SJSA1 (cell line): ENCODE data around the gene DNMT3L. TPM values are rescaled to one million over a fixed set of nuclear protein-coding genes. Genes with fewer than 3 reads are reported as not detected.
"Not testable (repeated sequence)": the region's sequence is repeated elsewhere in the genome, so short reads cannot be mapped to it uniquely, and the experiment has no call there.

Experiments
- DNase-seq, 2 experiments: peaks; one replicate each; pipeline ENCODE4 v3.0.0-alpha.2; 2015 to 2020; ENCODE audit warnings: low spot score in 2 of 2, low read depth in 1 of 2
- H3K27ac ChIP-seq: fragments of 250-450 bp; sonication (Bioruptor Pico); 2 replicates; pipeline ENCODE4 v1.5.1; 2020; ENCODE audit warnings: mild to moderate bottlenecking, moderate library complexity
- H3K27me3 ChIP-seq: fragments of 250-450 bp; sonication (Bioruptor Pico); replicated peaks from 2 replicates; pipeline ENCODE4 v1.5.1; 2020; ENCODE audit warnings: mild to moderate bottlenecking, moderate library complexity
- H3K36me3 ChIP-seq: fragments of 250-450 bp; sonication (Bioruptor Pico); 2 replicates; pipeline ENCODE4 v1.5.1; 2020; ENCODE audit warnings: mild to moderate bottlenecking
- H3K4me1 ChIP-seq: fragments of 250-450 bp; sonication (Bioruptor Pico); replicated peaks from 2 replicates; pipeline ENCODE4 v1.6.1; 2021; ENCODE audit warnings: mild to moderate bottlenecking
- H3K4me3 ChIP-seq: fragments of 250-450 bp; sonication (Bioruptor Pico); 2 replicates; pipeline ENCODE4 v1.5.1; 2020; ENCODE audit warnings: mild to moderate bottlenecking
- H3K9me3 ChIP-seq: fragments of 250-450 bp; sonication (Bioruptor Pico); replicated peaks from 2 replicates; pipeline ENCODE4 v1.5.1; 2020; ENCODE audit warnings: mild to moderate bottlenecking
- total RNA-seq: library from RNA; depleted of rRNA; stranded (reverse); fragments of >200 nt; shearing (Covaris generic); gene quantifications from 2 replicates; pipeline ENCODE4 v1.2.3, GENCODE V29; 2014

DNMT3L gene
- total RNA-seq, 1 experiment from 2014 or later, result not detected

- H3K27me3 ChIP-seq, H3K9me3 ChIP-seq, H3K4me3 ChIP-seq, H3K36me3 ChIP-seq, H3K4me1 ChIP-seq, H3K27ac ChIP-seq, DNase-seq: not testable (repeated sequence)
These were observed 32.1 kb downstream of the DNMT3L start for GRCh38 chr21:44229561-44229960.

DNA sequence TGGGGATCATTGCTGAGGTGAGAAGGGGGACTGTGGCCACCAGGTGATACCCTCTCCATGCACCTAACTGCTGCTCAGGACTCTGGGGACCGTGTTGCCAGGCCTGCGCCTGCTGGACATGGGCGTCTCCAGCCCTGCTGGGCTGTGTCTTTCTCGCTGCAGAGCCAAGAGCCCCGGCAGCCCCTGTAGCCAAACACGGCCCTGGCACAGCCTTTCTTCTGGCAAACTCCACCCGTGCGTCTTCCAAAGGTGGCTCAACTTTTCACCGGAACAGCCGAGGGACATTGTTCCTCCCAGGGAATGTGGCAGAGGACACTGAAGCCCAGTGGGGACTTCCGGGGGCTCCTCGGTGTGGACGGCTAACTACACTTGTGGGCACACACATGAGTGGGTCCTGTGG lies 33.6 kb downstream of the DNMT3L start:
- not testable (repeated sequence) for DNase-seq, H3K27me3 ChIP-seq, H3K4me3 ChIP-seq, H3K4me1 ChIP-seq, H3K36me3 ChIP-seq, H3K9me3 ChIP-seq, H3K27ac ChIP-seq

GRCh38 chr21:44227614-44228013 lies 34.1 kb downstream of the DNMT3L start:
- not testable (repeated sequence) for H3K27ac ChIP-seq, H3K9me3 ChIP-seq, H3K4me1 ChIP-seq, H3K27me3 ChIP-seq, DNase-seq, H3K36me3 ChIP-seq, H3K4me3 ChIP-seq

GRCh38 chr21:44225605-44226004 lies 36.1 kb downstream of the DNMT3L start:
- H3K9me3 ChIP-seq, H3K27me3 ChIP-seq, H3K36me3 ChIP-seq, H3K4me1 ChIP-seq, H3K4me3 ChIP-seq, DNase-seq, H3K27ac ChIP-seq: not testable (repeated sequence)

GRCh38 chr21:44223334-44223733 lies 38.4 kb downstream of the DNMT3L start:
- H3K36me3 ChIP-seq, H3K9me3 ChIP-seq, H3K27me3 ChIP-seq, H3K4me3 ChIP-seq, H3K4me1 ChIP-seq, DNase-seq, H3K27ac ChIP-seq: not testable (repeated sequence)

DNA sequence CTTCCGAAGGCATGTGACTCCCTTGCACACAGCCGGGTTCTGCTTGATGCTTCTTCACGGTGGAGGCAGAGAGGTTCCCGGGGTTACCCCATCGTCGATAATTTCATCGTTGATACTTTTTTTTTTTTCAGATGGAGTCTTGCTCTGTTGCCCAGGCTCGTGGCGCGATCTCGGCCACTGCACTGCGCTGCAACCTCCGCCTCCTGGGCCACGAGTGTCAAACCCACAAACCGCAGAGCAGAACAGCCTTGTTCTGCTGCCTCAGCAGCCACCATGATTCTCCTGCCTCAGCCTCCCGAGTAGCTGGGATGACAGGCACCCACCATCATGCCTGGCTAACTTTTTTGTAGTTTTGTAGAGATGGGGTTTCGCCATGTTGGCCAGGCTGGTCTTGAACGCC lies 41.0 kb downstream of the DNMT3L start:
- not testable (repeated sequence) for H3K27me3 ChIP-seq, H3K4me3 ChIP-seq, H3K27ac ChIP-seq, H3K4me1 ChIP-seq, H3K9me3 ChIP-seq, H3K36me3 ChIP-seq, DNase-seq

DNA sequence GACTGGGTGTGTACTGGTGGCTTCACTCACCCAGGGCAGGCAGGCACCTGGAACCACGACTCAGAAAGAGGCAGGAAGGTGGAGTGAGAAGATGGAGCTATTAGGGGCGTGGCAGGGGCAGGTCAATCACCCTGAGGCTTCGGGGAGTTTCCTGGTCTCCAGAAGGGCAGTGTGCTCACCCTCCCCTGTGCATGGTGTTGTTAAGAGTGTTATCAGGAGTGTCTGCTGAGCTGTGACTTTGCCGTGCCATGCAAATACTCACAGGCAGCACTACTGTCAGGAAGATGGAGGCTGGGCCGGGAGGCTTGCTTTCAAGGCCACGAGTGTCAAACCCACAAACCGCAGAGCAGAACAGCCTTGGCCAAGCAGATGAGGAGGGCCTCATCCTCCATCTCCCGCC lies 43.2 kb downstream of the DNMT3L start:
- H3K27ac ChIP-seq, DNase-seq, H3K9me3 ChIP-seq, H3K4me3 ChIP-seq, H3K36me3 ChIP-seq, H3K27me3 ChIP-seq, H3K4me1 ChIP-seq: not testable (repeated sequence)

DNA sequence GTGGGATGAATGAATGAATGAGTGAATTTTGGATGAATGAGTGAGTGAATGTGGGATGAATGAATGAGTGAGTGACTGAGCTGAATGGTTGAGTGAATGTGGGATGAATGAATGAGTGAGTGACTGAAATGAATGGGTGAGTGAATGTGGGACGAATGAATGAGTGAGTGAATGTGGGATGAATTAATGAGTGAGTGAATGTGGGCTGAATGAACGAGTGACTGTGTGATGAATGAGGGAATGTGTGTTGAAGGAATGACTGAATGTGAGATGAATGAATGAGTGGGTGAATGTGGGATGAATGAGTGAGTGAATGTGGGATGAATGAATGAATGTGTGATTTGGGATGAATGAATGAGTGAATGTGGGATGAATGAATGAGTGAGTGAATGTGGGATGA lies 49.7 kb downstream of the DNMT3L start:
- H3K4me3 ChIP-seq, H3K36me3 ChIP-seq, H3K27ac ChIP-seq, H3K4me1 ChIP-seq, H3K27me3 ChIP-seq, H3K9me3 ChIP-seq, DNase-seq: not testable (repeated sequence)

DNA sequence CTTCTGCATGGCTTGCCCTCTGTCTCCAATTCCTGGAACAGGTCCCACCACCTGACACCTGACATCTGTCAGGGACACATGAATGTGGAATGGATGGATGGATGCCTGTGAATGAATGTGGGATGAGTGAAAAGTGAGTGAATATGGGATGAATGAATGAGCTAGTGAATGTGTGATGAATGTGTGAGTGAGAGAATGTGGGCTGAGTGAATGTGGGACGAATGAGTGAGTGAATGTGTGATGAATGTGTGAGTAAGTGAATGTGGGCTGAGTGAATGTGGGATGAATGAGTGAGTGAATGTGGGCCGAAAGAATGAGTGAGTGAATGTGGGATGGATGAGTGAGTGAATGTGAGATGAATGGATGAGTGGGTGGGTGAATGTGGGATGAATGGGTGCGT lies 50.1 kb downstream of the DNMT3L start:
- H3K9me3 ChIP-seq, H3K36me3 ChIP-seq, H3K27me3 ChIP-seq, DNase-seq, H3K4me1 ChIP-seq, H3K4me3 ChIP-seq, H3K27ac ChIP-seq: not testable (repeated sequence)

DNA sequence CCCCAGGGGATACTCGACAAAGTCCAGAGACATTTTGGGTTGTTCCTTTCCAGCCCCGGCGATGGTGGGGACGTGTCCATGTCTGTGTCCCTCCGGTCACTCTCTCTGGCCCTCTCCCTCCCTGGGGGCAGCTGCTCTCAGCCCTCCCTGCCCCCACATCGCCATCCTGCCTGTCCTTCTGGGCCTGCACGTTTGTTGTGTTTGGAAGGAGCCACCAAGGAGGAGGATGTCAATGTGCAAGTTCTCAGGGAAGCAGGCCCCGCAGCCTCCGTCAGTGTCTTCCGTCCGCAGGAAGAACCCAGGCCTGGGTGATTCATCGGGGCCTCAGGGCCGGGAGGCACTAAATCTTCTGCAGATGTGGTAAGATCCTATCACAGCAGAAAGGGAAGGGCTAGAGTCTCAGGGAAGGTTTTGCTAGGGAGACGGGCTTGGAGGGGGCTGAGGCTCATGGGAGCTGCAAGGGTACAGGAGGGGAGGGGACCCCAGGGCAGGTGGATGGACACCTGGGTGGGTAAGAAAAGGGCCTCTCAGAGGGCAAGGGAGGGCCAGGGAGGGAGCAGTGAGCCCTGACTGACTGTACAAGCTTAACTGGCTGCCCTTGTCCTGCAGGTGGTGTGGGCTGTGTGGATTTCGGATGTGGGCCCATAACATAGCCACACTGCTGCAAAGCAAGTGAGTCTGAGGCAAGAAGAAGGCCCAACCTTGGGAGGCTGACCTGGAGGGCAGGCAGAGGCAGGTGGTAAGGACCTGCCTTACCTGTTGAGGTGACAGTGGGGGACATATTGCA lies 53.6 kb downstream of the DNMT3L start:
- not testable (repeated sequence) for H3K27ac ChIP-seq, H3K4me3 ChIP-seq, H3K27me3 ChIP-seq, H3K36me3 ChIP-seq, H3K4me1 ChIP-seq, H3K9me3 ChIP-seq
- peak; percentile 9 to 50 for DNase-seq

DNA sequence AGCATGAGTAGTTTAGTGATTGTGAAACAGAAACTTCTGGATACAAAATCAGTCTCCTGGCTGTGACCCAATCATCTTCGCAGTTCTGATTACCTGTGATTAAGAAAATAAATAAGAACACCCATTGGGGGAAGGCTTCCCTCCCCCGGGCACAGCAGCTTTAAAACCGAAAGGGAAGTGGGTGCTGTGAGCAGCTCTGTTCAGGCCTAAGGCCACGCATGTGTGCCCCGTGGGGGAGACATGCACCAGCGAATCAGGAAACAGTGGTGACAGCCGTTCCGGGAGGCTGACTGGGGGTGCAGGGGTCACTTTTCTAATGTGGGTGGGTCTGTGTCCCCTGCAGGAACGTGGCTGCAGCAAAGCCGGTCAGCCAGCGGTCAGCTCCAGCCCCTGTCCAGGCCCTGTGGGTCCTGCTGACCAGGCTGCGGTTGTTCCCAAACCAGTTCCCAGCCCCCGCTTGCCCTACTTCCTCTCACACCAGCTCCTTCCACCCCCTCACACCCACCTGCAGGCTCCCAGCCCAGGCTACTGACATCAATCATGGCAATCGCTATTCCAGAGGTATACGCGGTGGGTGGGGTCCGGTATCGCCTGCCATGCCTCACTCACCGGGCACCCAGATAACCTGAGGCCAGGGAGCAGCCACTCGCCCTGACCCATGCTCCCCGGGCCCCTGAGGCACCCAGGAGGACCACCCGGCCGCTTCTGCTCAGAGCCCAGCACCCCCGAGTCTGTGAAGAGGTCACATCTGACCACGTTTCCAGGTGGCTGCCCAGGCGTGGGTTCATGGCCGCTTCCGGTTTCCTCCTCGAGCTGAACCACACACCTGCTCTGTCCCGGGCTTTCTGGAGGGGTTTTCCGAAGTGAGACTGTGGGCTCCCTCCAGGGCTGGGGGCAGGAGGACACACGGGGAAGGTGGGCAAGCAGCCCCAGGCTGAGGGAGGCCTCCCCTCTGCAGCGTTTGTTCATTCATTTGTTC lies 54.7 kb downstream of the DNMT3L start:
- not testable (repeated sequence) for DNase-seq, H3K4me3 ChIP-seq, H3K27ac ChIP-seq, H3K36me3 ChIP-seq, H3K4me1 ChIP-seq, H3K9me3 ChIP-seq, H3K27me3 ChIP-seq

- not testable (repeated sequence) for DNase-seq, H3K36me3 ChIP-seq, H3K27ac ChIP-seq, H3K27me3 ChIP-seq, H3K4me1 ChIP-seq, H3K9me3 ChIP-seq, H3K4me3 ChIP-seq
These were observed 55.5 kb downstream of the DNMT3L start for GRCh38 chr21:44206187-44206586.

GRCh38 chr21:44202590-44203299 lies 59.0 kb downstream of the DNMT3L start:
- not testable (repeated sequence) for H3K36me3 ChIP-seq, H3K27ac ChIP-seq, H3K27me3 ChIP-seq, H3K4me3 ChIP-seq, H3K9me3 ChIP-seq, DNase-seq, H3K4me1 ChIP-seq

DNA sequence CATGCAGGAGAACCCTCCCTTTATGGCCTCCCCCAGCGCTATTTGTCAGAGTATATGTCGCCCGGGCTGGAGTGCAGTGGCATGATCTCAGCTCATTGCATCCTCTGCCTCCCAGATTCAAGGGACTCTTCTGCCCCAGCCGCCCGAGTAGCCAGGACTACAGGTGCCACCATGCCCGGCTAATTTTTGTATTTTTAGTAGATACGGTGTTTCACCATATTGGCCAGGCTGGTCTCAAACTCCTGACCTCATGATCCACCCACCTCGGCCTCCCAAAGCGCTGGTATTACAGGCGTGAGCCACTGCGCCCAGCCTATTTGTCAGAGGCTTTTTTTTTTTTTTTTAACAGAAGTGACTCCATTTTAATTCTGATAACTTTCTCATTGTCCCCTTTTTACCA lies 61.7 kb downstream of the DNMT3L start:
- not testable (repeated sequence) for H3K27me3 ChIP-seq, H3K27ac ChIP-seq, H3K4me3 ChIP-seq, H3K4me1 ChIP-seq, H3K9me3 ChIP-seq, H3K36me3 ChIP-seq
- DNase-seq, result peak in 1 of 2 experiments; percentile 30
